Mesodermal cell (in vitro differentiated cells): ENCODE data around the gene DOK4.
A peak's percentile ranks its signal among the peaks of the same experiment; 100 is the strongest.
"Not testable (repeated sequence)": the region's sequence is repeated elsewhere in the genome, so short reads cannot be mapped to it uniquely, and the experiment has no call there.

Source experiments
- H3K27ac ChIP-seq: 2 replicates; pipeline ENCODE4 v1.7.0; 2013; ENCODE audit warnings: mild to moderate bottlenecking, low read depth, low read length, moderate library complexity; ENCODE audit not compliant: severe bottlenecking
- H3K36me3 ChIP-seq: 2 replicates; pipeline ENCODE4 v1.7.1; 2013; ENCODE audit warnings: mild to moderate bottlenecking, low read length, moderate library complexity; ENCODE audit not compliant: control insufficient read depth, insufficient read depth
- H3K4me1 ChIP-seq: one replicate; pipeline ENCODE4 v1.7.1; 2013; ENCODE audit warnings: mild to moderate bottlenecking, low read length; ENCODE audit not compliant: insufficient read depth, control insufficient read depth, poor library complexity, severe bottlenecking
- H3K4me3 ChIP-seq: 2 replicates; pipeline ENCODE4 v1.7.0; 2013; ENCODE audit warnings: low read length, control low read depth, mild to moderate bottlenecking; ENCODE audit not compliant: insufficient read depth, poor library complexity, severe bottlenecking; ENCODE audit errors: extremely low read depth
- H3K9me3 ChIP-seq: 2 replicates; pipeline ENCODE4 v1.7.1; 2013; ENCODE audit warnings: mild to moderate bottlenecking, low read length, moderate library complexity; ENCODE audit not compliant: control insufficient read depth
- WGBS, 2 experiments: methylation state at CpG; one replicate each; pipeline ENCODE4 v1.1.5; 2013; ENCODE audit warnings: missing lambda C conversion rate in 2 of 2; ENCODE audit not compliant: insufficient coverage in 2 of 2; 5-methylcytosine and 5-hydroxymethylcytosine counted together

DOK4 gene

GRCh38 chr16:57464523-57464922, 21.8 kb downstream of the DOK4 start:
- Histone ChIP-seq H3K36me3 (peaks cover 73% of the 10 kb centered on the region), H3K9me3 (no peaks in the 10 kb centered on the region), H3K27ac (no peak overlapping the region), H3K4me1 (peaks cover 14% of the 10 kb centered on the region), H3K4me3 (no peak overlapping the region)
- no CpG with 5 or more reads among the region's 2 CpGs for WGBS, 2 experiments

GRCh38 chr16:57462978-57463362, 23.3 kb downstream of the DOK4 start:
- WGBS, 2 experiments, result 2% methylated on average over 12 to 15 of the region's 16 CpGs
- Histone ChIP-seq H3K36me3 (peaks cover 72% of the 10 kb centered on the region), H3K4me1 (peaks cover 14% of the 10 kb centered on the region), H3K27ac (peak overlapping the region; percentile 23), H3K9me3 (no peaks in the 10 kb centered on the region), H3K4me3 (peak overlapping the region; percentile 78)

- peaks cover 14% of the 10 kb centered on the region for H3K4me1 ChIP-seq
- peak within 1 kb of the TSS; percentile 23 for H3K27ac ChIP-seq
- WGBS, 2 experiments, result 5 to 6% methylated on average over 22 to 31 of the region's 47 CpGs
- peaks cover 73% of the 10 kb centered on the region for H3K36me3 ChIP-seq
- H3K9me3 ChIP-seq, result no peaks in the 10 kb centered on the region
- peak within 1 kb of the TSS; percentile 78 for H3K4me3 ChIP-seq
Observed at GRCh38 chr16:57462209-57462977, 23.9 kb downstream of the DOK4 start, which contains the start of gene POLR2C. Gene POLR2C, plus strand, starts transcription at chr16:57462679. Its CDS starts 46 bp downstream, at chr16:57462725.

GRCh38 chr16:57452021-57452420, 34.3 kb downstream of the DOK4 start:
- Histone ChIP-seq H3K4me3 (no peak overlapping the region), H3K4me1 (no peaks in the 10 kb centered on the region), H3K36me3 (peaks cover 58% of the 10 kb centered on the region), H3K27ac (no peak overlapping the region), H3K9me3 (no peaks in the 10 kb centered on the region)
- 93% methylated on average over 10 of the region's 10 CpGs for WGBS, 2 experiments

- Histone ChIP-seq H3K36me3 (peaks cover 46% of the 10 kb centered on the region), H3K4me1 (no peaks in the 10 kb centered on the region), H3K9me3 (no peaks in the 10 kb centered on the region), H3K27ac (peak within 1 kb of the TSS; percentile 69), H3K4me3 (peak within 1 kb of the TSS; percentile 90)
- 1% methylated on average over 47 to 53 of the region's 68 CpGs for WGBS, 2 experiments
Observed at GRCh38 chr16:57447186-57447962, 38.9 kb downstream of the DOK4 start, which contains the start of the genes CIAPIN1 and COQ9. Gene CIAPIN1, minus strand, starts transcription at chr16:57447385. Its CDS starts 6,457 bp downstream, at chr16:57440928. Gene COQ9, plus strand, starts transcription at chr16:57447479. Its CDS starts 27 bp downstream, at chr16:57447506.

- H3K36me3 ChIP-seq, result peaks cover 48% of the 10 kb centered on the region
- 4 to 10% methylated on average over 24 of the region's 28 CpGs for WGBS, 2 experiments
- H3K4me1 ChIP-seq, result no peaks in the 10 kb centered on the region
- peak overlapping the region; percentile 90 for H3K4me3 ChIP-seq
- H3K27ac ChIP-seq, result peak overlapping the region; percentile 49
- no peaks in the 10 kb centered on the region for H3K9me3 ChIP-seq
Observed at GRCh38 chr16:57446531-57447185, 39.6 kb downstream of the DOK4 start.

GRCh38 chr16:57445510-57445909, 40.8 kb downstream of the DOK4 start:
- WGBS, 2 experiments, result no CpG with 5 or more reads among the region's 2 CpGs
- H3K4me1 ChIP-seq, result no peaks in the 10 kb centered on the region

GRCh38 chr16:57444711-57445110, 41.6 kb downstream of the DOK4 start:
- Histone ChIP-seq H3K36me3 (peaks cover 57% of the 10 kb centered on the region), H3K4me1 (no peaks in the 10 kb centered on the region), H3K4me3 (no peak overlapping the region), H3K27ac (no peak overlapping the region), H3K9me3 (peaks cover 12% of the 10 kb centered on the region)
- WGBS, 2 experiments, result 91 to 97% methylated on average over 2 to 3 of the region's 3 CpGs

More at GRCh38 chr16:57445510-57445909, 40.8 kb downstream of the DOK4 start:
- Histone ChIP-seq H3K4me3 (no peak overlapping the region), H3K9me3 (peaks cover 10% of the 10 kb centered on the region), H3K27ac (no peak overlapping the region), H3K36me3 (peaks cover 52% of the 10 kb centered on the region)

GRCh38 chr16:57440551-57440950, 45.7 kb downstream of the DOK4 start:
- 97 to 100% methylated on average over 1 to 6 of the region's 8 CpGs for WGBS, 2 experiments
- Histone ChIP-seq H3K36me3 (peaks cover 94% of the 10 kb centered on the region), H3K9me3 (peaks cover 12% of the 10 kb centered on the region)
- H3K4me1 ChIP-seq, H3K27ac ChIP-seq, H3K4me3 ChIP-seq: not testable (repeated sequence)

- H3K27ac ChIP-seq, H3K4me3 ChIP-seq, H3K4me1 ChIP-seq: not testable (repeated sequence)
- WGBS, 2 experiments, result 96 to 98% methylated on average over 7 of the region's 8 CpGs
- peaks cover 97% of the 10 kb centered on the region for H3K36me3 ChIP-seq
- H3K9me3 ChIP-seq, result peaks cover 12% of the 10 kb centered on the region
Observed at GRCh38 chr16:57439947-57440346, 46.3 kb downstream of the DOK4 start.
